GM18951 (cell line): Measurements from ENCODE around the gene FGF4.

Experiments used
- POLR2A ChIP-seq: IDR thresholded peaks from 4 replicates; pipeline ENCODE4 v1.6.1; 2011; ENCODE audit warnings: mild to moderate bottlenecking; ENCODE audit not compliant: insufficient read length, insufficient read depth; ENCODE audit errors: extremely low read depth
- in situ Hi-C: fragments of 300-500 bp; cut with MboI; formaldehyde crosslinking; loops from one replicate; pipeline ENCODE4 v1.12.0; 2022; ENCODE audit warnings: low sequenced_read_pairs, mixed read lengths, inconsistent platforms; ENCODE audit not compliant: unreplicated experiment

Gene FGF4, protein sequence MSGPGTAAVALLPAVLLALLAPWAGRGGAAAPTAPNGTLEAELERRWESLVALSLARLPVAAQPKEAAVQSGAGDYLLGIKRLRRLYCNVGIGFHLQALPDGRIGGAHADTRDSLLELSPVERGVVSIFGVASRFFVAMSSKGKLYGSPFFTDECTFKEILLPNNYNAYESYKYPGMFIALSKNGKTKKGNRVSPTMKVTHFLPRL

GRCh38 chr11:69775163-69775755, at the start of gene FGF4:
Gene FGF4 (minus strand): TSS chr11:69775341. CDS start chr11:69775084, 257 bp downstream.
- in situ Hi-C loops = no loop called here
- TF ChIP-seq POLR2A = no peak

DNA sequence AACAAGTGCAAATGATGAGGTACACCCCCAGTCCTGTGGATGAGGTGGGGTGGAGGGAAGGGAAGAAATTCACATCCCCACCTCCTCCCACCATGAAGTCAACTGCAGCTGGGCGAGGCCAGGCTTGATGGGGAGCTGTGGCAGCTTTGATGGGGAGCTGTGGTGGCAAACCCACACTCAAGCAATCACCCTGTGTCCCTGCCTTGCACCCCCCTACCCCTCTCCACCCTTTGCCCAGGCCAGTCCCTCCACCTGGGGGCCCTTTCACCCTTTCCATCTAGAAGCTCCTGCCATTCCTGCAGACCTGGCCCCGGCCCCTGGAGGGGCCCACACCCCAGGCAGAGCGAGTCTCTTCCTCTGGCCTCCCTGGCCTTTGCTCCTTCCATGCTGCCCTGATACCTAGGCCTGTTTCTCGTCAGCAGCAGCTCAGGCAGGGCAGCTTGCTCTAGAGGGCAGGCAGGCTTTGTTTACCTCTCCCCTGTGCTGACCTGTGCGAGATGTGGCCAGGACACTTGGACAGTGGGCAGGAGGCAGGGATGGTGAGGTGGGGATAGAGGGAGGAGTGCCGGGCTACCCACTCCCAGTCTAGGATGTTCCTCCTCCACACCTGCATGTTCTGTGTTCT, 48.6 kb upstream of the FGF4 start:
- in situ Hi-C loops = no loop called here
- no peak for TF ChIP-seq POLR2A

DNA sequence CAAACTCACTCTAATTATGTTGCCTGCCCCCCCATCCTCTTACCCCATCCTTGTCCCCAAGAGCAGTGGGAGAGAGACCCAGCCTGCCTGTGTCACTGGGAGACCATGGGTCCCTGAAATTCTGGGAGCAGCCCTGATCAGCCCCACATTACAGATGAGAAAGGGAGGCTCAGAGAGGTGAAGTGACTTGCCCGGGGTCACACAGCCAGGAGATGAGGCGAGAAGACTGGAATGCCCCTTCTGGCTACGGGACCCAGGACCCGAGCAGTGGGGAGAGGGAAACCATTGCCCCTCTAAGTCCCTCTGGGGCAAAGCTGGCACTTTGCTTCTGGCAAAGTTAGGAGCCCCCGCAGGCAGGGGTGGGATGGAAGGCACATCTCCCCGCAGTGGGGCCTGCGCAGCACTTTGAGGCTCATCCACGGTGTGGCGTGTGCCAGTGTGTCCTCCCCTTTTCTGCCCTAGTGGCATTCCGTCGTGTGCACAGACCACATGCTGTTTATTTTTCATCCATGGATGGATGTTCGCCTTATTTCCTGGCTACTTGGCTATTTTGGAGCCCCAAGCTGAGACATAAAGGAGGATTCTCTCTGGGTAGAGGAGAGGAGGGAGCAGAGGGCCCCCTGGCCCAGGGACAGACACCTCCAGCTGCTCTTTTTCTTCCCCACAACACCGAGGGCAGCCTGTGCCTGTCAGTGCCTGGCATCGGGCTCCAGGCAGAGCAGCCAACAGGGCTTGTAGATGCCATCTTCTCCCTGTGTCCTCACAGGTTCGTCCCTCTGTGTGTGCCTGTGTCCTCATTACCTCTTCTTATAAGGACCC, 47.7 kb upstream of the FGF4 start:
- in situ Hi-C loops = no loop called here
- TF ChIP-seq POLR2A = no peak

DNA sequence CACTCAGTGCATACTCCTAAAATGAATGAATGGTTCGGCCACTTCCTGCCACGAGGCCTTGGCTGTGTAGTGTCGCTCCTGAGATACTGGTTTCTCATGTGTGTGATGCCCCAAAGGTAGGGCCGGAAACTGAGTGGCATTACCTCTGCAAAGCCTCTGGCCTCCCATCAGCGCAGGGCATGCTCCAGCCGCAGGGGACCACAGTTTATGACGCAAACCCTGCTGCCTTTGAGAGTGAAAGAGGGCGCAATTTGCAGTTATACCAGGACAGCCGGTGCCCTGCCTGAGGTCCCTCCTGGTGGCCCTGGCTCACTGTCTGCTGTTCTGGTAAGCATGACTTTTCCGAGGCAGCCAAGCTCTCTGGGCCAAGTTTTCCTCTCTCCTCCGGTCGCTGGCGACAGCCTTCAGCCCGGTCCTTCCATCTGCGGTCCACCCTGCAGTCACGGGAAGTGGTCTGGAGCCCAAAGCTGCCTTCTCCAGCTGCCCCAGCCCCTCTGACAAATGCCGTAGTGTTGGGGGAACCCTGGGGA, 46.4 kb upstream of the FGF4 start:
- no peak for TF ChIP-seq POLR2A

DNA sequence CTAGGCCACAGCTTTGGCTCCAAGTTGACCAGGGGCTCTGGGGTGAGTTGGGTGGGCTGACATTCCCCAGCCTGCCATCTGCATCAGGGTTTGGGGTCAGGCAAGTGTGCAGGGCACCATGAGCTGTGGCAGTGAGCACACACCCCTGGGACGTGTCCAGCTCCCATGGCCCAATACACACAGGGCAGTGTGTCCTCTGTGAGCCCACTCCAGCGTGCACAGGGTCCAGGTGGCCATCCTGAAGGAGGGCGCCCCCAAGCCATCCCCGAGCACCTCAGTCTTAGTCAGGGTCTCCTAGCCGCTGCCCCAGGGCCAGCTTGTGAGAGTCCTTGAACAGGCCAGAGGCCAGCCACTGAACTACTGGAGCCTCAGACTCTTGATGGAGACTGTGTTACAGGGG, 45.3 kb upstream of the FGF4 start:
- TF ChIP-seq POLR2A = no peak
- in situ Hi-C loops = no loop called here

More for the DNA sequence above, 46.4 kb upstream of the FGF4 start:
- in situ Hi-C loops = no loop called here

- no peak for TF ChIP-seq POLR2A
- in situ Hi-C loops = no loop called here
Measured at GRCh38 chr11:69819541-69820070, 44.5 kb upstream of the FGF4 start.

- in situ Hi-C loops = no loop called here
- TF ChIP-seq POLR2A = no peak
Measured at GRCh38 chr11:69818603-69819441, 43.7 kb upstream of the FGF4 start, which contains the start of gene FGF3. Gene FGF3 (minus strand): TSS chr11:69819416. CDS start chr11:69818933, 483 bp downstream.

DNA sequence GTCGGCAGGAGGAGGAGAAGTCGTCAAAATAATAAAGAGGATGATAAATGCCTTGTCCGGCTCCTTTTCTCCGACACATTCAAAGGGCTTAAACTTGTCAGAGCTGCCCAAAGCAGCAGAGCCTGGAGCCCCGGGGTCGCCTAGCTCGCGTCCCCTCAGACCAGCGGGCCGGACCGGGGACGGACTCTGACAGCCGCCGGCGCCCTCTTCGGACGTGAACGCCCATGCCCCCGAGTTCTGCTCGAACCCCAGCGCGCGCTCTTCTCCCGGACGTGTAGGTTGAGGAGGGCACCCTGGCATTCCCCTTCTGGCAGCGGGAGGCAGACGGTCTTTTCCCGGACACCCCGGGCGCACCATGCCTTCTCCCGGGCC, 43.1 kb upstream of the FGF4 start:
- TF ChIP-seq POLR2A = no peak
- in situ Hi-C loops = no loop called here

DNA sequence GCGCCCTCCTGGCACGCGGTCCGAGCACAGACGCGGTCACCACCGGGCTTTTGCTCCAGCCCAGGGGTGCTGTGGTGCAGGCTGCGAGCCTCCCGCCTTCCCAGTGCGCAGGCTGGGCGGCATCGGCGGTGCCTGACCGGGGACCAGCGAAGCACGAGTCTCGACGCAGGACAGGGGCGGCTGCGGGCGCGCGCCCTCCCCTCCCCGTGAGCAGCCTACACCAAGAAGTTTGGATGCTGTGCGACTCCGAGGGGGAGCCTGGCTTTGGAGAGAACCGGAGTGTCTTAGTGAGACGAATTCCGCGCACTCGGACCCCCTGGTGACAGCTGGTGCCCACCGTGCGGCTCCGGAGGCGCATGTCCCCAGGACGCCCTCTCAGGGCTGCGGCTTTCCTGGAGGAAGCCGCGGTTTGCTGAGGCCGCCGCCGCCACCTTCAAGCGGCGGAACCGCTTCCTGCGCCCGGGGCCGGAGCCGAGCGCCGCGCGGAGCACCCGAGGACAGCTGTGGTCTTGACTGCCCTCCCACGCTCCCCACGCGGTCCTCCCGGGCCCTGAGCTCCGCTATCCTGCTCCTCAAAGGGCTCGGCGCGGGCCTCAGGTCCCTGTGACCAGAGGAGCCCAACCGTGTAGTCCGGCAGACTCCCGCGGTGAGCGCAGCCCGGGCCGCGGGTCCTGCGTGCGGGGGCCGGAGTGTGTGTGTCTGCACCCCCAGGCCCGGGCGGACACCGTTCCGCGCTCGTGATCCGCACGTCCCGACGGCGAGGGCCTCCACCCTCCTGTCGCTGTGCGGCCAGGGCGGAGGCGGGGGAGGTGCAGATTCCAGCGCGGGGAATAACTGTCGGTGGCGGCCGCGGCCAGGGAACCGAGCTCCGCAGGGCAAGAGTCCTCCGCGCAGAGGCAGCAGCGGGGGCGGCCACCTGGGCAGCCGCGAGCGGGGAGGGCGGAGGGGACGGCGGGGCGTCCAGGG, 42.4 kb upstream of the FGF4 start:
- in situ Hi-C loops = no loop called here
- no peak for TF ChIP-seq POLR2A

- in situ Hi-C loops = no loop called here
- no peak for TF ChIP-seq POLR2A
Measured at GRCh38 chr11:69816671-69817070, 41.5 kb upstream of the FGF4 start.

- TF ChIP-seq POLR2A = no peak
- in situ Hi-C loops = no loop called here
Measured at GRCh38 chr11:69815973-69816372, 40.8 kb upstream of the FGF4 start.
